AG09319 (cell line): ENCODE measurements around the gene ZDHHC14.

ENCODE experiments used
- DNase-seq: peaks from one replicate; pipeline ENCODE4 v3.0.0-alpha.2; 2010; ENCODE audit warnings: low read depth; ENCODE audit errors: extremely low read depth
- CTCF ChIP-seq: IDR thresholded peaks from 2 replicates; pipeline ENCODE4 v1.5.1; 2011; ENCODE audit warnings: low read depth, mild to moderate bottlenecking, inconsistent platforms, low read length, moderate library complexity

Gene ZDHHC14

DNA sequence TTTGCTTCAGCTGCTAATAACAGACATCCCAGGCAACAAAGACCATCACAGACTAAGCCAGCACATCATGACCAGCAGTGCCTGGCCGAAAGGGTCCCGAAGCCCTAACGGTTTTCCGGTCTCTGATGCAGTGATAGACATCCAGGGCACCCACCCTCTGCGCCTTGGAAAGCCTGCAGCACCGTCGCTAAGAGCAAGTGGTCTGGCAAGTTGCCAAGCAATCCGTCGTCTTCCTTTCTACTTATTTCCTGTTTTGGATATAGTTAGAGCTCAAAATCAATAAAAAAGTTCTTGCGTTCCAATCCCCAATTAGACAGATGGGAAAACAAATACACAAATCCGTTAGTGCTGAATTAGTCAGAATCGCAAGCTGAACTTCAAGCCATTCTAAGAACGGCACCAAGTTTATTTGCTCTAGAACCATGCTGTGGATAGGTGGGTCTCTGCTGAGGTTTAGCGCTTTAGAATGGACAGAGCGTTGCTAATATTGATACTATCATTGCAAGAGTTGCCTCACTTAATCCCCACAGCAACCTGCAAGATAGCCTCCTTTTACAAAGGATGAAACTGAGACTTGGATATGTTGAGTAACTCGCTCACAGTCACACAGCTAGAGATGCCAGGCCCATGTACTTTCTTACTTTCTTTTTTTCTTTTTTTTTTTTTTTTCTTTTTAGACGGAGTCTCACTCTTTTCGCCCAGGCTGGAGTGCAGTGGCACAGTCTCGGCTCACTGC is 278.7 kb downstream of the ZDHHC14 start:
- no peak for TF ChIP-seq CTCF
- DNase-seq: no peak

GRCh38 chr6:157660414-157660813 is 279.4 kb downstream of the ZDHHC14 start:
- DNase-seq: no peak
- TF ChIP-seq CTCF: no peak

GRCh38 chr6:157661652-157662051 is 280.7 kb downstream of the ZDHHC14 start:
- no peak for DNase-seq
- no peak for TF ChIP-seq CTCF

DNA sequence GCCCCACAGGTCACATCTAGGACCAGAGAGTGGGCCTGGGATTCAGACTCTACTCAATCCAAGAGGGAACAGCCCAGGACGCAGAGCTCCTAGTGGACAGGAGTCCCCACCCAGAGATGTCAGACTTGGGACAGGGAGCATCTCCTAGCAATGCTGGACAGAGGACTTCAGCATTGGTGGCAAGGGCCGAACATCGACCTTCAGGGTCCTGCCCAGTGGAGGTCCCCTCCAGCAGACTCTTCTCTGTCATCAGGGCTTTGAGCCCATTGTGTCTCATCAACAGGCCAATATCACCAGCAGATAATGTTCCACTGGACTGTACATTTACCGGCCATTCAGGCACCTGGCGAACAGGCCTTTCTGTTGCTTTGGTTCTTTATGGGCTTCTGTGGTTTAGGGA is 282.3 kb downstream of the ZDHHC14 start:
- DNase-seq: no peak
- no peak for TF ChIP-seq CTCF

DNA sequence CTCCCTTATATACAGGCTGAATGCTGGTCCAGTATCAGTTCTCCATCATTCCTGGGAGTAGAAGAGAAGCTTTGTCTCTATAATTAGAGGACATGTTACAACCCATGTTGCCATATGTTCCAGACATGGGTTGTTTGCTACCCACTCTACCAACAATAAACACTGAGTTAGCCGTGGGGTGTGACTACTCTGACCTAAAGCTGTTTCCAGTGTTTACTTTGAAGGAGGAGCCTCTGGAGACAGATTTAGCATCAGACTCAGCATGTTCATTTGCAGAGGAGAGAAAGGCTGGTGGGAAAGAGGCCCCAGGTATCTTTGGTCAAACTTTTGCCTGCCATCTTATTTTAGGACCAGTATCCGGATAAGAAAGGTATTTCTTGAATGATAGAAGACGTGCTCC is 284.2 kb downstream of the ZDHHC14 start:
- no peak for DNase-seq
- TF ChIP-seq CTCF: no peak

- no peak for DNase-seq
- TF ChIP-seq CTCF: no peak
Measured at GRCh38 chr6:157666729-157667128, 285.7 kb downstream of the ZDHHC14 start.

GRCh38 chr6:157667211-157668008 is 286.4 kb downstream of the ZDHHC14 start:
- peak; percentile 83 for TF ChIP-seq CTCF
- no peak for DNase-seq
